NCI-H446 (cell line): ENCODE results near the gene MRPS6.

Source experiments
- DNase-seq, 2 experiments: peaks; one replicate each; lab custom pipeline; 2025; lab: John Stamatoyannopoulos, UW

The MRPS6 gene

DNA sequence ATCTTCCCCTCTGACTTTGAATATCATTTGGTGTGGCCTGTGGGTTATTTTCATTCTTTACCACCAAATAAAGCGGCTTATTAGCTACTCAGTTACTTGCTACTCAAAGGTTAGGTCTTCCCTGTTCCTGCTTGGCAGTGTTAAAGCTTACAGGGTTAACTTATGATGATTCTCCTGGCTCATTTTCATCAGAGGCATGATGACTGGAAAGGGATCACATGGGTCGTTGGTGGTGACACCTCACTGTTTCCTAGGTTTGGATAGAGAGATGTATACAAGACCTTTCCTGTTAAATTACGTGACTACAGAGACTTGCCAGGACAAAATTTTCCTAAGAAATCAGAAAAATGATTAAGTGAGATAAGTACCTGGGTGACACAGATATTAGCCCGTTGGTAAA lies 27.4 kb downstream of the MRPS6 start:
- no peak for DNase-seq

DNA sequence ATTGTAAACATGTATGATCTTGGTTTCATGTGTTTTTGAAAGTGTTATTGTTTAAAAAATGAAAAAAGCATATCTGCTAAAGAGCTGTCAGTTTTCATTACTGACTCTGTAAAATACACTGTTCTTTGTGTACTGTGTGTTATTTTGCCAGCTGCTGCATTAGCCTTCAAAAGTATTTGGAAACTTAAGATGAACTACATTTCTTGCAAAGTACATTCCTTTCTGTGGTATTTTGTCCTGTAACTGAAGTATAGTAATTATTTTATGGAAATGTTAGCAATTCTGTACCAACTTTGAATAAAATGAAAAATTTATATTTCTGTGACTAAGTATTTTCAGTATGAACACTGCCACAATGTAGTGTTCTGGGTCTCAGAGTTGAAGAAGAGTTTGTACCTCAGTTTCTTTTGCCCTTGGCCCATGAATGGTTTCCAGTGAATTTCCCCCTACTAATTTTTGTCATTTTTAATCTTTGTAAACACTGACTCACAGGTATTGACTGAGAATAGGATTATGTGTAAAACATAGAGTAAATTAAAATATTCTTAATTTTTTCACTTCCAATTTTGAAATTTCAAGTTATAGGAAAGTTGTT lies 32.7 kb downstream of the MRPS6 start:
- DNase-seq = no peak

DNA sequence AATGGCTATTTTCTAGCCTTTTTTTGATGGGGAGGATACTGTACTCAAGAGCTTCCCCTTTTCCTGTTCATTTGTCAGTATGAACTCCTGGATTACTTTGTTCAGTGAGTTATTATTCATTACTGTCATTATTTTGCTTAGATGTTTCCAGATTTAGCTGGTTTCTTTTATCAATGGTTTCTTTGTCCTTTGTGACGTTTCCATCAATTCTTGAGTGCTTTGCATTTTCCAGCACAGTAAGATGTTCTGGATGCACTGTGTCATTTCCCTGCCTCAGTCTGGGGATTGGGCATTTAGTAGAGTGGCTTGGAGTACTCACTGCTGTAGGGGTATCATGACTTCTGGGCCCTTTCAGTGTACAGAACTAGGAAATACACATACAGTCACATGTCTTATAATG lies 34.2 kb downstream of the MRPS6 start:
- no peak for DNase-seq

DNA sequence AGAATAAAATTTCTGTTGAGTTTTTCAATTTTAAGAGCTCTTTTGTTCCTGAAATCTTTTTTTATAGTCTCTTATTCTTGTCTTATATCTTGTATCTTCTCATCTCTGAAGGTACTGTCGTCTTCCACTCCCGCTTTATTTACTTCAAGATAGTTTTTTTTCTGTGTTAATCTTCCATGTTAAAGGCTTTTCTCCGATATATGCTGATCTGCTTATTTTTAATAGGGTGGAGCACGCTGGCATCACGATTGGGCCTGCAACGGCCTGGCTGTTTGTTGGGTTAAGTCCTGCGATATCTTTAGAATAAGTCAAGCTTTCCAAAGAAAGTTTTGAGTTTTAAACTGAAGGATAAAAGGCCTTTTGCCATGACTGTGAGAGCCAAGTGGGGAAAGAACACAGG lies 35.7 kb downstream of the MRPS6 start:
- DNase-seq = no peak

DNA sequence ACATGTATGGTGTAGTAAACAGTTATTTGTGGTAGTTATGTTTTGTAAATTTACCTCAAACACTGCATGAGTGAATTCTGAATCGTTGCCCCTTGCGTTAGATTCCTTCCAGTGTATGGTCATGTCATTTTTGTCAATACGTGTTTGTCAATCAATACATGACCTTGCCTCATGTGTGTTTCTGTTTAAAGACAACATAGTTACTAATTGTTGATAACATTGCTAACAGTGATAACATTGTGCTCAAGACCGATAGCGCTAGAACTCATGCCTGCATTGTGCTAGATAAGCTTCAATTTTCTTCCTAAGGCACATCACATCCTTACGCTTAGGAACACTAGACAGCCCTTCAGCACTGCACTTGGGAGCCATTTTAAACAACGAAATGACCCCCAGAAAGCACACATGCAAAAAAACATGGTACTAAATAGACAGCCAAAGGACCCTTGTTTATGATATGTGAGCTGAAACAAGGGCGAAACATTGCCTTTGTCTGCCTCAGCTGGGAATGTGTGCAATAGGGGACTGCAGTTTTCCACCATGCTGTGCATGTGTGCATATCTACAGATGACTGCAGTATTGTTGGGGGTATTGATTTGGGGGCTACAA lies 37.3 kb downstream of the MRPS6 start:
- no peak for DNase-seq

DNA sequence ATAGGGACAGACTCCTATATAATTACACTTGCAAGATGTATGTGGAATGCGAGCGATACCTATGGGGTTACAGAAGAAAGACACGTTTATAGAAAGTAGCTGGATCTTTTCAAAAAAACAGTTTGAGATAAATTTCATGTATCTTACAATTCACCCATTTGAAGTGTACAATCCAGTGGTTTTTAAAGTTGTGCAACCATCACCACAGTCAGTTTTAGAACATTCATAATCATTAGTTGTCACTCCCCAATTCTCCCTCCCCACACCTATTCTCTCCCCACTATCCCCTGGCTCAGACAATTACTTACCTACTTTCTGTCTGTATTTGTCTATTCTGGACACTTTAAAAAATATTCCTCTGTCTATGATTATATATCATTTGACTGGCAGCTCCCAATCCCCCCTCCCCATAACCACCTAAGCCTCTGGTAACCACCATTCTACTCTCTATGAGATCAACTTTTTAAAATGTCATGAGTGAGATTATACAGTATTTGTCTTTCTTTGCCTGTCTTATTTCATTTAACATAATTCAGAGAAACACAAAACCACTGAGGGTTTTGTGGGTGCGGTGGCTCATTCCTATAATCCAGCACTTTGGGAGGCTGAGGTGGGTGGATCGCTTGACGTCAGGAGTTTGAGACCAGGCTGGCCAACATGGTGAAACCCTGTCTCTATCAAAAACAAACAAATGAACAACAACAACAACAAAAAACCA lies 39.1 kb downstream of the MRPS6 start:
- no peak for DNase-seq

DNA sequence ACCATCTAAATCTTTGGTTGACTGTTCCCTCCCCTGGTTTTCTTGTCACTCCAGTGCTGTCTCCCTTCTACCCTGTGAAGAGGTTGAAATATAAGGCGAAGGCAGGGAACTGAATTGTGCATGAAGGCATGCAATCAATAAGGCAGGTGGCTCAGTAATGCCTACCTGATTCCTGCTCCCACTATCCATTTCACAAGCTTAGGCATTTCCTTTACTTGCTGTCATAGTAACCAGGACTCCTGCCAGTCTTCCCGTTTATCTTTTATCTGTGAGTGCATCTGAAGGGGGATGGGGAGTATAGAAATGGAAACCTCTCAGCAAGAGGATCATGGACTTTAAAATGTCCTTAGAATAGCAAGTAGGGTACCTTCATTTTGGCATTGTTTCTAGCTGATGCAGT lies 40.5 kb downstream of the MRPS6 start:
- DNase-seq = no peak

DNA sequence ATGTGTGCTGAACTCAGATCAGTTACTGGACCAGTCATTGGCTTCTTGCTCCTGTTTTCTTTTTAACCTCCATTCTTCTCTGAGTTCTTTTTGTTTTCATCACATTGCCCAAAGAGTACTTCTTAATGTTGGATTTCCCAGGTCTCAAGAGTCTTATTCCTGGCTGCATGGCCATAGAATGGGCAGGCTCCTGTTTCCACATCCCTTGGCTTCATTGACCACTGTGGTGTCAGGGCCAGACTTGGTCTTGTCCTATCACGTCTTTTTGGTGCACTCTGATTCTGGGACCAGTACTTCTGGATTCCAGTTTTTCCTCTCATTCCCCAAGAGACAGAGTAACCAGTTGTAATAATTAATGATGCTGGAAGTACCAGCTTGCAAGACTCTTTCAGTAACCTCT lies 41.8 kb downstream of the MRPS6 start:
- DNase-seq = no peak

DNA sequence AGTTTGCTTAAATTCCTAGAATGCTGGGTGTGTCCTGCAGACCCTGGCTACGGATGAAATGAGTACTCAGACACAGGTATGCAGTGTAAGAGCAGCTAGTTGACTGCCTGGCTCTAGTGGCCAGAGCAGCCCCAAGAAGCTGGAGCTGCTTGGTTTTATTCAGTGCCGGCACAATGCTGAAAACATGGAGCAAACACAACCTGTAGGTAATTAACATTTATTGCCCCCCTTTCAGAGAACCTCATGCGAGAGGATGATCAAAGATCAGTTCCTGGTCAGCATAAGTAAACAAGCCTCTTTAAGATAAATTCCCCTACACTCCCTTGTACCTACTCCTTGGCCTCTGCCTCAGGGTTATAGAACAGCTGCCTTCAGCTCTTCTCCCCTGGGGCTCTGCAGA lies 43.2 kb downstream of the MRPS6 start:
- DNase-seq = no peak

DNA sequence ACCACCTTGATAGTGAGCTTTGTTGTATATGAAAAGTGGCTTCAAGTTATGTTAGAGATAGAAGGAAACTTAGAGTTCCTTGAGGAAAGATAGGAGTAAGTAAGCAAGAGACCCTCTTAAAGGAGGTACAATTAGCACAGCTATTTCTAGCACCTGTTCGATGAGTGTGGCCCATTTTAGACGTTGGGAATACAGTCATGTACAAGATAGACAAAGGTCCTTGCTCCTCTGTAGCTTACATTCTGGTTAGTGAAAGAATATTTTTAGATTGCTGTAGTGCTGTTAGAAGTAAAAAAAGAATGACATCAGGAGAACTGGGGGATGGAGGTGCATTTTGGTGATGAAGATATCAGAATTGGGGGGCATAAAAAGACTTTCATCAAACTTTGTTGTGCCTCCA lies 47.5 kb downstream of the MRPS6 start:
- no peak for DNase-seq

DNA sequence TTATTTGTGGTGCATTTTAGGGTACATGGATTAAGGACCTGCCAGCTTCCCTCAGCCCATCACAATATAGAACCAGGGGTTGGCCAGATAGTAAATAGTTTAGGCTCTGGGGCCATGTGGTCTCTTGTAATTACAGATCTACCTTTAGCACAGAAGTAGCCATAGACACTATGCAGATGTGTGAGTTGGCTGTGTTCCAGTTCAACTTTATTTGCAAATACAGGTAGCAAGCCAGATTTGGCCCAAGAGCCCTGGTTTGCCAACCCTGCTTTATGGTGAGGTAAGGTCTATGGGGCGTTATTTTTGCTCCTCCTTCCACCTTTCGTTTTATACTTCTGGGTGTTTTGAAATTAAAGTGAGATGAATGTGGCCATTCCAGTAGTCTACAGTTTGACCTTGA lies 48.7 kb downstream of the MRPS6 start:
- no peak for DNase-seq

DNA sequence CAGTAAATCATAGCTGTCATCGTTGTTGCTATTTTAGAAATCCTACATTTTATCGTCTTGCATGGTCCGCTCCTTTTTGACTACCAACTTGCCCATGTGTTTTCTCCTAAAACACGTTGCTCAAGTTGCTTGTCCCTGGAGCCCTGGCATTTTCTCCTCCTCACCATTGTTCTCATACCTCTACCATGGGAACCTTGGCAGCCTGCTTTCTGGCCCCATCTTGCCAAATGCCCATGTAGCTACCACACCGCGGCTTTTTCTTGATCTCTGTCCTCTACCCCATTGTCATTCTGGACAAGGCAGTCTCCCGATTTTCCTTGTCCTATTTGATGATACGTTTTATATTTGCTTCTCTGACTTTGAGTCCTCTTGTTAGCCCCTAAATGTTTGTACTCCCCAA lies 50.2 kb downstream of the MRPS6 start:
- DNase-seq = no peak

DNA sequence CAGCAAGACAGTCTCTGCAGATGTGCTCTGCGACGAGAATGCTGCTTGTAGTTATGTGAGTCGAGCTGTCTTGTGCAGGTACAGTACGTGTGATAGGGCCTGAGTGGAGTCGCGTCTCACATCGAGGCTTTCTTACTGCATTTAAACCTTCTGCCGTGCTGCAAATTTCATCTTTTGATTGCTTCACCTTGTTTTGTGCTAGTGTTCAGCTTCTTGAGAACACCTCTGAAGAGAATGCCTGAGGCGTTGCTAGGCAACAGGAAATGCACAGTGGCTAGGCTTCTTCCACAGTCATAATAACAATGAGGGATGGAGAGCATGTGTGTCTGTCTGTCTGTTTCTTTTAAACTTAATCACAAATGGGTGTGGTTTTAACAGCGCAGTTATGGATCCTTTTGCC lies 52.9 kb downstream of the MRPS6 start:
- no peak for DNase-seq

DNA sequence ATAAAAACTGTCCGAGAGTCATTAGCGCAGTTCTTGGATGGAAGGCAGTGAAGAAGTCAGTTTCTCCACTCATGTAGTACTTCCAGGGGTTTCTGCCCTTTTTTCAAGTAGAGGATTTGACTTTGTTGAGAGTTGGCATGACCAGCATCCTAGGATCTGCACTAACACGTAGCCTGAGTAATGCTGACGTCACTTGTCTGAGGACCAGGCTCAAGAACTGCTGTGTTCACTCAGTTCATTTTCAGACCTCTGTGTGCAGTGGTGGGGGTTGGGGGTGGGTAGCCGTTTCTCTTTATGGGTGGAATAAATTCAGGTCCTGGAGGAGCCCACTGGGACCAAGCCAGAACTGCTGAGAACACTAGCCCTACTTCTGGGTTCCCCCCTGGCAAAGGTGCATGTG lies 53.3 kb downstream of the MRPS6 start:
- DNase-seq = no peak

DNA sequence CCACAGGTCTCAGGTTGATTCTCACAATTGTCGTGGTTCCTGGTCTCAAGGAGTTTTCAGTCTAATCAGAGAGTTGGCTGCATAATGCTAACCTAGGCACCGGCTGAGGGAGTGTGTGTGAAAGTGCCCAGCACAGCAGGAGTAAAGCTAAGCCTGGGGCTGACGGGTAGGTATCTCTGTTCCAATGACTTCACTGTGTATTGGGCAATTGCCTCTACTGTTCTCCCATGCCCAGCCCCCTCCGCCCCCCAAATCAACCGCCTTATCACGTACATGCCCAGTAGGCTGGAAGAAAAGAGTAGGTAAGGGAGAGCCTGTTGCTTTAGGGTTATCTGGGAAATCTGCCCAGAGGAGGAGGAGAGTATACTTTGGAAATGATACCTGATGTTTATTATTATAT lies 54.7 kb downstream of the MRPS6 start:
- no peak for DNase-seq

DNA sequence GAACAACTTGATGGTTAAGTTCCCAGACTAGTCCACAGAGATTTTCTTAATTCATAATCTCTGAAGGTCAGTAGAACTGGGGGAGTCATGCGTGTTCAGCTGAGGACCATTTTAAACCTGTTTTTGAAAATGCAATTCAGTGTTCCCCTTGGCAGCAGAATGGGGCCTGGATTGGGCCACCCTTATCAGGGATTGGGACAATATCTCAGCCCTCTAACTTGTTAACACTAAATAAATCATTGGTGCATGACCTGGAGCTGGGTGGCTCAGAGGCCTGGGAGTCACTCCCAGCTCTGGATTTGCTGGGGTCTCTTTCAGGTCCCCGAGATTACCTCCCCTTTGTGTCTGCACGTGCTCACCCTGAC lies 55.3 kb downstream of the MRPS6 start:
- DNase-seq = no peak

DNA sequence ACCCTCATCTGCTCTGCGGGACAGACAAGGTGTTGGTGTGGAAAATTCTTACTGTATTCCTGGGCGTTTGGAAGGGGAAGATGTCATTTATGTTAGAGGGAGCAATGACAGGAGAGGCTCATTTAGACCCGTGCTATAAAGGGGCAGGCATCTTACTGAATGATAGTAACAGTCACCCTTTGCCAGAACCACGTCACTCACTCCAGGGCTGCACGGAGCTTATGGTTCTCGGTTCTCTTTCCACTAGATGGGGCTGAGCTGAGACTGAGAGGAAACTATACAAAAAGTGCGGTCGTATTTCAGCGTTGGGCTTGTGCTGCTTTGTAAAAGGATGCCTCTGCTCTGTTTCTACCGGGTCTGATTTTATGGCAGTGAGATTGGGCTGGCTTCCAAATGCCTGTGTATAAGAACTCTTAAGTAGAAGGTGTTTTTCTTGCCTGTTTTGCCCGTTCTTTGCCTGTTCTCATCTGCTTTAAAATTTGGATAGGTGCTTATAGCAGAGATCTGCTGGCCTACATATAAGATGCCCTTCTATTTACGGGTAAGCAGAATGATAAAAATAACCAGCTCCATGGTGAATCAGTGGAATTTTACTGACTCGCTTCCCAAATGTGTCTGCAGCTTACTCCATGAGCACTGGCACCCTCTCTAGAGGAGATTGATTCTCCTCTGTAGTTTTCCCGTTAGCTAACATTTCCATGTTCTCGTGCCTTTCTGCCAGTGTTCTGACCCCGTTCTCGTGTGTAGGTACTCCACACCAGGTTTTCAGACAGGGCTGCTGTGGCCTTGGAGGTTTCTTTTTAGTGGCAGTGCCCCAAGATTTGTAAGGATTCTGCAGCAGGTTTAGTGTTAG lies 55.9 kb downstream of the MRPS6 start:
- peak; percentile 14 to 63 for DNase-seq

DNA sequence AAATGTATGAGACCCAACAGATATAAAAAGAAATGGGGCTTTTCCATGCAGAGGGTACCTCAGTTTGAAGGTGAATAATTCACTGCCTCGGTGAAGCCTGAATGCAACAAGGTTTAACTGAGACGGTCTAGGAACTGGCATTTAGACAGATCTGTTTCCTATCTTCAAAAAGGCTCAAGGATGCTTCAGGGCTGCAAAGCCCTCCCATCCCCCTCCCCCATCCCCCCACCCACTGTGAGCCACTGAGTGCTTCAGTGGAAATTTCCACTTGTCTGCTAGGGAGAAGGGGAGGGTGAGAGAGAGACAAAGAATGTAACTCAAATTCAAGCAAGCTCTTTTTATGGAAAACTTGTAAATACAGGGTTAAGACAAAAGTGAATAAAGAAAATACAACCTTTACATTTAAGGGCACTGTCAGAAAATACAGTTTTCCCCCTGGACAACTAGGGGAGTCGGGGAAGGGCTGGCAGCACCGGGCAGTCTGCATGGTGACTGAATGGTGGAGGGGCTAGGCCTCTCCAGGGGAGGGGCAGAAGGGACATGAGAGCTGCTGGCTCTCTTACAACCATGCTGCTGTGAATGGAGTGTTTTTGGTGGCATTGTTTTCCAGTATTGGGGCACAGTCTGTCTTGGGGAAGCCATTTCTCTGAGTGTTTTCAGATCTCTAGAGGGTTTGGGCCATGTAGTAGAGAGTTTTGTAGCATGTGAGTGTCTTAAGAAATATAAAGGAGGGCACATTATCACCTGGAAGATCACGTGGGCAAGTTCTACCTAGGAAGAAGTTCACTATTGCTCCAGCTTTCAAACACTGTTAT lies 56.7 kb downstream of the MRPS6 start:
- DNase-seq = no peak

DNA sequence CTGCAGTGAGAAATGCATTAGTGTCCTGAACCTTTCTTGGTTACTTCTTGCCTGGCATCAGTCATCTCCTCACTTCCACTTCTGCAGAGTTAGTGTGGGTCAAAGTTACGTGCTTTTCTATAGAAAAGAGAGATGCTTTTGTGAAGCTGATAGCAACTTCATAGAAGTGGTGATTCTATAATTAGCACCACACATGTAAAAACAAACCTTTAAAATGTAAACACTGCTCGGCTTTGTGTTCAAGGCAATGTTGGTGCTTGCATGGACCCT lies 57.3 kb downstream of the MRPS6 start:
- DNase-seq = no peak

DNA sequence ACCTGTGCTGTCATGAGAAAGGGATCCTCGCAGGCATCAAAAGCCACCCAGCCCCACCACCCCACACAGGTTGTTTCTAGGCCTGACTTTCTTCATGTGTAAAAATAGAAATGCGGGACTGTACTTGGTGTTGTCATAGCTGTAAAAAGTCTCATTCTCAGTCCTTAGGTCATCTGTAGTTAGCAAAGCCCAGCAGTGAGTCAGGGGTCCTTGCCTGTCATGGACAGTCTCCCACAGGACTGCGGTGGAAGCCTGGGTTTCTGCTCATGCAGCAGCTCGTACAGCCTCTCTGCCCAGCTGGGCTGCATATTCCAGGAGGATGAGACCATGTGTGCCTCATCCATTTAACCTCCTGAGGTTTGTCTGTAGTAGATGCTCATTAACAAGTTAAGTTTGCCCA lies 58.2 kb downstream of the MRPS6 start:
- DNase-seq = no peak

DNA sequence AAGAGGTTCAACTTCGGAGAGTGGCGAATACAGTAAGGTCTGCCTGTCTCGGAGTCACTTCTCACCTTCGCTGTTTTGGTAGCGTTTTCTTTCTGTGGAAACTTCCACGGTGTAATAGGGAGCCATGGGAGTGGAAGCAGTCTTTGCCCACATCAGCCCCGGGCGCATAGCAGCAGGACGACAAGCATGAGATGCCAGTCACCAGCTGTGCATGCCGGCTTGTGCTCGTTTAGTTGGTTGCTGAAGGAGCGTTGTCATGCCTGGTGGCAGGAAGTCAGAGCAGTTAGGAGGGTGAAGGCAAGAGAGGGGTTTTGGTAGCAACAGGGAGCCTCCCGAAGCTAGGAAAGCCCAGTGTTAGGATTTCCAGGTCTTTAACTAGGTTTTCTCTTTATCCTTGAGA lies 58.8 kb downstream of the MRPS6 start:
- DNase-seq = no peak

DNA sequence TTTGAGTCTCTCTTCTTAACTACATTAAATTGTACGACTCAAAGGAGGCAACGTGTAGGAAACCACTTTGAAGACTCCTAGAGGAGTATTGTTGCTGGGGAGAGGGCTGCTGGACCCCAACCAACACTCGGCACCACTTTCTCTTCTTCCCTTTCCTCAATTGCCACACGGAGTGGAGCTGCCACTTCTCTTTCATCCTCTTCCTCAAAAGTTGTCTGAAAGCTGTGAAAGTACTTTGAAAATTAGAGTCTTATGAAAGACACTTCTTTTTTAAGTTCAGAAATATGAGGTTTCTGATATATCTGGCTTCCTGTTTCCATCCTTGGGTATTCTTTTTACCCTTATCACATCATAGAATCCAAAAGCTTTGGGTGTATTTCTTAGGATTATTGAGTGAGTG lies 59.5 kb downstream of the MRPS6 start:
- DNase-seq = no peak
